NK-92 (cell line): ENCODE measurements around the gene STXBP6.

Source experiments
- DNase-seq: peaks from one replicate; lab custom pipeline; 2025; ENCODE audit not compliant: unreplicated experiment; lab: John Stamatoyannopoulos, UW

STXBP6 gene

DNA sequence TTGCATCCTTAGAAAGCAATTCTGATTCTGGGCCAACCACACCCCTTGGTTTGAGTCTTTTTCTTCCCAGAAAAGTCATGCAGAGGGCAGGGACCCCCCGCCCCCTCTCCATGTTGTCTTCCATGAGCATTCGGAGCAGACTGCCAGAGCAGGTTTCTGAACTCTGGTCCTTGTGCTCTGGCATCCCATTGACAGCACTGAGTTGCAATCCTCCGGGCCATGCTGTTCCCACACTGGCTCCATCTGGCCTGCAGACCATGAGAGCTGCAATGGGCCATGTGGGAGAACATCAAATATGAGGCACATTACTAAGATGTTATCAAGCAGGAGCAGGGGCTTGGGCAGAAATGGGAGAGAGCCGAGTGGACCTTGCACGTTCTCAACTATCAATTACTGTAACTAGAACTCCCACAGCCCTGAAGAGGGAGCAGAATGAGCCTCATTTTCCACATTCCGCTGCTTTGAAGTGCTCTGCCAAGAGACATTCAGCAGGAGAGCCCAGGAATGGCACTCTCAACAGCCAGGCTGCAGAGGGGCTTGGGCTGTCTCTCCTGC is 157.4 kb downstream of the STXBP6 start:
- no peak for DNase-seq

DNA sequence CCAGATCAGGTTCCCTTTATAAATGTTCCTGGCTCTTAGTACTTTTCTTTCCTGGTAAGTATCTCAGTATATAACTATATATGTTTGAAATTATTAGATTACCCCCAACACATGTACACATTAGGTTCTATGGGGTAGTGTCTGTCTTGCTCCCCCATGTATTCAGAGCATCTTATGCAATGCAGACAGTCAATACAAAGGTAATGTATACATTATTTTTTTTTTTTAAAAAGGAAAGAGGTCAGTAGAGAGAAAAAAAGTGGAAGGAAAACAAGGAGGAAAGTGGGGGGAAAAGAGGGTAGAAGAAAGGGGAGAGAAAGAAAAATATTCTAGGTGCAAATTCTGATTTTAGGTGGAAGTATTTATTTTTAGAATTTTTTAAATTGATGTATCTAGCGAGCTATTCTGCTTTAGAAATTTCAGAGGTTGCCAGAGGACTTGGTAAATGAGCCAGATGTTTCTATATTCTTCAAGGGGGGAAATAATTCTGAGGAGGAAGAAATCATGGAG is 157.9 kb downstream of the STXBP6 start:
- no peak for DNase-seq

DNA sequence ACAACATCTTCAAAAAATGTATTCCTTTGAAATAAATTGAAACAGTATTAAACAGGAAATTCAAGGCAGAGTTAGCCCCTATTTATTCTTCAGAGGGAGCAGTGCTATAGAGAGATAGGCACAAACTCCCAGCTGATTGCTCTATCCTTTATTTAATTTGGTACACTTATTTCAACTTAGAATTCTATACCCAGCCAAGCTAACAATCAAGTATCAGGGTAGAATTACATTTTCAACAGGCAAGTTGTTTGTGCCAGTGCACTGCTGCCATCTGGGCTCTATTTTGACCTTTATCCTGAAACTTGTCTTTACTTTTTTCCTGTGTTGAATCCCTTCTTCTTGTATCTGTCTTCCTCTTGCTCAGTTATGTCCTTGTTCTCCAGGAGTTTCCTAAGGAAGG is 159.2 kb downstream of the STXBP6 start:
- DNase-seq, result no peak

DNA sequence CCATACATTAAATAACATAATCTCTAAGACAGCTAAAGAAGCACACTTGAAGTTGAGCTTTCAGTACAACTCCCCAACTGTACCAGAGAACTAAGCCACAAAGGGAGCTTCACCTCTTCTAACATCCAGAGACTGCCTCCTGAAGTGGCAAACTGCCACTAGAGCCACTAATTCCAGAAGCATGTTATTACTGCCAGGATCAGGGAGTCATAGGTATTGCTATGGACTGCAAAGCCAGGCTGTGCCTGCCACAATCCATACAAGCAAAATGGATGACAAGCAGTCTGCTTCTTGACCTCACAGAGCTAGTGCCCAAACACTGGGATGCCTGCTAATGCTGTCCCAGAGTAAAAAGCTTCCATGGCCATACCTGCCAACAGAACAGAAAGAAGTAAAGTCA is 160.1 kb downstream of the STXBP6 start:
- no peak for DNase-seq

DNA sequence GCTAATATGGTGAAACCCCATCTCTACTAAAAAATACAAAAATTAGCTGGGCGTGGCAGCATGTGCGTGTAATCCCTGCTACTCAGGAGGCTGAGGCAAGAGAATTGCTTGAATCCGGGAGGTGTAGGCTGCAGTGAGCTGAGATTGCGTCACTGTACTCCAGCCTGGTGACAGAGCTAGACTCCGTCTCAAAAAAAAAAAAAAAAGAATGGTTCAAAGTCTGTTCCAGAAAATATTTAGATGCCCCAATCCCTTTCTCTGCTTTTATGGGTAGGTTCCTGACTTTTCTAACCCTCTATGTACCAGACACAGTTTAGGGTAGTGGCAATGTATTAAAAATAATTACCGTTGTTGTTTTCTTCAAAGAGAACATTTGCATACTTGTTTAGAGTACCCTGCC is 161.4 kb downstream of the STXBP6 start:
- DNase-seq, result no peak

DNA sequence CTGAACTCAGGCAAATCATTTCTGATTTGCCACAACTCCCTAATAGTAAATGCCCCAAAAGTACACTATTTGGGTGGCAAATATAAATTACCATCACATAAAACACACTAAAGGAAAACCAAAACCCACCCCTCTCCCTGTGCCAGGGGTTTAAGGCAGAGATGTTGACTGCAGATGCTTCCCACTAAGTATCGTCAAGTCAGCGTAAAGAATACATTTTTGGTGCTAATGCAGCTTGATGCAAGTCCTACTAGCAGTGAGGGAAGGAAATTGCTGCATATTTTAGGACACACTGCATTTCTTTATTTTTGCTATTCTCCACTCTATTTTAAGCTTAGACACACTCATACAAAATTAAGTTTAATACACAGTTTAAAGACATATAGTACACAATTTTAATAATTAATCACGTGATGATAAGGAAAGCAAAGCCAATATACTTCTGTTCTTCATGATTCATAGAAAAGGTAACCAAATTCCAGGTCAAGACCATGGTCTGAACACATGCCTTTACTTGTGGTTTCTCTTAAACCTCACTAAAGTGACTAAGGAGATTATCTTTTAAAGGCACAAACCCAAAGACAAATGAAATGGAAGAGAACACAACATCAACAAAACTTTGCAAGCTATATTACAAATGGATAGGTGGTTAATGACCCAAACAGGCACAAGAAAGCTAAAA is 162.2 kb downstream of the STXBP6 start:
- no peak for DNase-seq

DNA sequence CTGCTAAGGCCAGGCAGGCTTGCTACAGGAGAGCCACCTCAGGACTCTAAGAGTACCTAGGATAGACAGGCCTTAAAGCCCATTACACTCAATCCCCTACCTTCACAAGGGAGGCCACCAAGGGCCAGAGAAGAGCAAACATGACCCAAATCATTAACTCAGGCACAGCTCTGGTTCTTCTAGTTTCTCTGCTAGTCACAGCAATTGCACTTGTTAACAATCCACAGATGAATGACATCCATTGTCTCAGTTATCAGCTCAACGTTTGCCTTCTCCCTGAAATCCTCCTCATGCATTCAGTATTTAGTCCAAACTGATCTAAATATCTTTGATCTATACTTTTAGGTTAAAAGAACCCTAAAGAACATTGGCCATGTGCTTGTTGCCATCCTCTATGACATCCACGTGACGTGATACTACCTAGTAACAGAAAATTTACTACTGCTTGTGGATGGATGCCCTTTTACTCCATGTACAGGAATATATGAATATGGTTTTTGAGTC is 164.5 kb downstream of the STXBP6 start:
- no peak for DNase-seq

DNA sequence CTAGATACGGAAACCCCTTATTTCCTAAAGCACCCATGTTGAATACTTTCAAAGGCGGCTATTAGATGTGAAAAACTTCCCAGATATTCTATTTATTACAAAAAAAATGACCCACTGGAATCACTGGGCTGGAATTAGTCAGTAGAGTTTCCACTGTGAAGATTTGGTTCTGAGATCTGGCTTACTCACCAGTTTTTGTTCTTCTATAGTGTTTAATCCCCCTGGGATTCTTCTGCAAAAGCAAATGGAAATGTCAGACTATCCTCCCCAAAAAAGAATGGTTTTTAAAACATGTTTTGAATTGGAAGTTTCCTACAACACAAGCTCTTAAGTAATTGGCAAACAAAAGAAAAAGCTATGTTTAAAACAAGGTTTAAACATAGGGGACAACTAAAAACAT is 166.4 kb downstream of the STXBP6 start:
- DNase-seq, result no peak

DNA sequence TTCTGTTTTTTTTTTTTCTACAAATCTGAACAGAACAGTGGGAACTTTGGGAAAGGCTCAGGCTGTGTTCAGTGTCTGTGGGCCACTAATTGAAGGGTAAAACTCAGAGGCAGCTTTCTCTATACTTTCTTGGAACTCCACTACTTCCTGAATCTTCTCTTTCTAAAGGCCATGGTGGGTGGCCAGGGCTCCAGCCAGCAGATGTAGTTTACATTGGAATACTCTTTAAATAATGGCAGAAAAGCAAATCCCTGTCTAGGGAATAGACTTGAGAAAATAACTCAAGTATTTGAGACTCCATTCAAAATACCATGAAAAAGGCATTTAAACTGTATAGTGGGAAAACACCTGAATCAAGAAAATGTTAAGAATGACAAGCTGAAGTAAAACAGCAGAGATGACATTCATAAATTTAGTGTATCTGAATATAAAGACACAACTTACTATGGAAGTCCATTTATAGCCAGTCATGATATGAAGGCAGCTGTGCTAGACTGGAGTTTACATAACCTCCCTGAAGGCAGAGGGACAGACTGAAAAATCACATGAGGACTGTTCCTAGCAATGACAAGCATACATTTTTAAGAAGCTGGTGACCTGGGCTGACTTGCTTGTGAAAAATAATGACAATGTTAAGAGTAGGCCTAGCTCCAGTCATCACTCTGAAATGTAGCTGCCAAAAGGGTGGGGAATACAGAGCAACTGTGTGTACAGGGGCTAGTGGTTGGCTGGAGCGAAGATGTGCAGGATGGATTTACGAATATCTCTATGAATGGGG is 168.6 kb downstream of the STXBP6 start:
- no peak for DNase-seq

DNA sequence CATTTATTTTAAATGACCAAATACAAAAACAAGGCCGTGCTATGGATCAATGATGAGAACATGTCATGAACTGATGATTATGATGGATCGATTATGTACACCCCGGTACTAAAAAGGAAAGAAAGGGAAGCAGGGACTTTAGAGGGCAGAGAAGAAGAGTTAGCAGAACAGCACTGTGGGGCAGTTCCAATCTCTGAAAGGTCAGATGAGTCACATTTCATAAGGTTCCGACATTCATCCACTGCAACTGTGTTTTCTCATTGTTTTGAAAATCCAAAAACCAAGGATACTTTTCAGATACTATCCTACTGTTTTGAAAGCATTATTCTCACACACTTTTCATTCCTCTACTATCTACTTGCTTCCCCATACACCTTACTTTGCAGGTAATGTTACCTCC is 169.3 kb downstream of the STXBP6 start:
- no peak for DNase-seq

DNA sequence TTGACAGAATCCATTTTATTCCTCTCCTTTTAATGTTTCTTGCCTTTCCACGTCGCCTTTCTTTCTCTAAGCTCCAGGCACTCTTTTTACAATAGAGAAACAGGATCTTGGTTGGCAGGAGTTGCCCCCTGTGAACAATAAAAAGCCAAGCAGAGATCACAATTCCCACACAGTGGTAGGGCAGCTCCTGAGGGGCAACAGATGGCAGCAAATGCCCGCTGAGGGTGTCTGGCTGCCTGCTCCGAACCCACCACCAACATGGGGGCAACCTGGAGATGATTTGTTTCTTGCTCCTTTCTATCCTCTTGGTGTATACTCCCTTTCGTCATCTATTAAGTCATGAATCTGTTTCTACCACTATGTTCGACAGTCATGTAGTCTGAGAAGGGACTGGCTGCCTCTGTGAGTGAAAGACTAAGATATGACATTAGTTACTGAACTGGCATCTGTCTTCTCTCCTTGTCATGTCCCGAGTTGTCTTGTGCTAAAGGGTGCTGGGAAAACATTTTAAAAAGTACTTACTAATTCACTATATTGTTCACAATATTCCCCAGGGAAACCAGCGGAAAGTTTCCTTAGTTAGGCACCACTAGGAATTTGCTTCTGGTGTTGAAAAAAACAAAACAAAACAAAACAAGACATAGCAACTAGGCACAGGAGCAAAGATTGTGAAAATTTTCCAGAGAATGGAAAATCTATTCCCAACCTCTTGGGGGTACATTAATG is 170.1 kb downstream of the STXBP6 start:
- DNase-seq, result no peak

DNA sequence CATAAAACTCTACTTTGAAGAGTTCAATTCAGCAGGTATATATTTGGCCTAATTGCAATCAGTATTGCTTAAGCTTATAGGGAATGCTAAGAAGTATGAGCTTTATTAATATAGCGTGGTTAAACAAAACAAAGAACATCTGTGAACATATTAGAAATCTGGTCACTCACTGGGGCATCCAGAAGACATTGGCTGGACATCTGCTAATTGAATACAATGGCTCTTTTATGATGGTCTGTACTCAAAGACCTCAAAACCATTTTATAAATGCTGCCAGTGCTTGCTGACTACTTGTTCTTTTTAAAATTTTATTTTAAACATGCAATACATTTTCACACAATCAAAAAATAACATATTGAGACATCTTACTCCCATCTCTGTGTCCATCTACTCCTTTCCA is 173.0 kb downstream of the STXBP6 start:
- no peak for DNase-seq

DNA sequence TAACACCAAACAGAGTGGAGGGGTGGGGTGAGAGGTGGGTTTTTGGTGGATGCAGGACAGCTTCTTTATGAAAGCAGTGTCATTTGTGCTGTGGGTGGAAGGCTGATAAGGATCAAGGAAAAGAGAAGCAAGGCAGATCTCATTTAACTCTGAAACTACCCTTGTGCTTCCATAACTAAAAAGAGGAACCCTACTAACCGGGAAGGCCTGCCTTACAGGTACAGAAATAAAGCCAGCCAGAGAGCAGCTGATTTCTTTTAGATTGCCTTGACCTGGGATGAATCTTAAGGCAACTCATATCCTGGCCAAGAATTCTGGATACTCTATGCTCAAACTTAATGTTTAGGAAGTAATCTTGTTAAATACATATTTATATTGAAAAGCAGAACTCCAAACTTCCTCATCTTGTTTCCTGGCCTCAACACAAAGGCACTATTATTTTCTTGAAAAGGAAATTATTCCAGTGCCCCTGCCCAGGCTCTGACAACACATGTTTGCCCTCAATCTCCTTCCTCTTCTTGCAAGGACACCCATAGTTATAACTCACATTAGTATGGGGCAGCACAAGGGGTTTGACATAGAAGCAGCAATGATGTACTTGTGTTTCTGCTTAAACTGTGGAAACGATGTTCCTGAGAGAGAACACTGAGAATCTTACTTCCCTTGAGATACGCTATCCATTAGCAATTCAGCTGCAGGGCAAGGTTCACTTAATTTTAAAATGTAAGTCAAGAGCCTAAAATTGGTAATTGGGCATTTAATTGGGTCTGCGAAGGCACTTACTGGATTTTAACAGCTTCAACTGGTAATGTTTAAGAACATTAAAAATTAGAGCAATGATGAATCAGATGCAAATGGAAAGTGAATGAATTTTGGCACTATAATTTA is 173.7 kb downstream of the STXBP6 start:
- DNase-seq, result no peak

DNA sequence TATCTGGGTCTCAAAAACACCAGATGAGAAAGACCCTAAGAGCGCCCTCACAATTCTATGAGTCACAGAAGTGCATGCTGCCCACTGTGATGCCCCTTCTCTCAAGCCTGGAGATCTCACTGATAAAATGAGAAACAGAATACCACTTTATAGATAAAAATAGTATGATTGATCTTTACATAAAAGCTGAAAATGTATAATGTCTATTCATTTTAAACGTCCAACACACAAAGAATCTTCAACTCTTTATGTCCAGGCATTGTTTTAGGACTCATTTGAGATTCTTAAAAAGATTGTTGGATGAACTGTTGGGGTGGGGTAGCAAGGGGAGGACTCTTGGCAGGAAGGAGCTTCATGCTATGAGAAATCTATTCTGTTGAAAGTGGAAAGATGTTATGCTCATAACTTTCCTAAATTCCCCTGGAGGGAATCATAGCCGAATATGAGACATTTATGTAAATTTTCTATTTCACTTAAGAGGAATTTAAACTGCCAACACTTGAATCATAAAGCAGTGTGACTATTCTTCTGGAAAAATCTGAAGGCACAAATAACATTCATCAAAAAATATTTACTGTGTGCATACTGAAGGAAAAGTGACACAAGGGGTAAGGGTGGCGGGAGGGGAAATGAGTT is 174.6 kb downstream of the STXBP6 start:
- DNase-seq, result no peak

DNA sequence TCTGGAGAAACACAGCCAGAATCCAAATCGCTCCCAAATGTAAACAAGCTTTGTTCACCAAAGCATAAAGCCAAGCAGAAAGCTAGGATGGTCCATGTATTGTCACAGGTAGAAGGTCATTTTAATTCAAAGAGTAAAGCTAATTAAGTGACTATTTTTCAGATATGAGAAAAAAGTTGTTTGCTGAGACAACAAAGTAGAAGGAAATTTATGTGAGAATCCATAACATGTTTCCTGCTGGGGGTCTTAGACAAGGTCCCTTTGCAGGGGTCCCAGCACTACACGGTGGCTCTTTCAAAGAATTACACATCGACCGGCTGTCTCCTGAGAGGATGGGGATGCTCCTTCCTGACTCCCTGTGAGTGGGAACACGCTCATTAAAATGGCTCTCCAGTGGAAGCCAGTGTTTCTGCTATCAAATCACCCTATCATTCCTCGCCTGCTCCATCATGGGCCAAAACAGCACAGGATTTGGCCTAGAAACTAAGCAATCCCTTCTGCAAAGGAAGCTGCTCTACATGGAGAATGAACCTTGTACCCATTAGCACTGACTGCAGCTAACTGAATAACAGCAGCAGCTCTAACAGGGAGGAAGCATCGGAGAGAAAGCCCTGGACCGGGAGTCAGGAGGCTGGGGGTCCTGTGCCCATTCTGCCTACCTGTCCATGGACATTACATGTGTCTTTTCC is 175.3 kb downstream of the STXBP6 start:
- DNase-seq, result no peak

DNA sequence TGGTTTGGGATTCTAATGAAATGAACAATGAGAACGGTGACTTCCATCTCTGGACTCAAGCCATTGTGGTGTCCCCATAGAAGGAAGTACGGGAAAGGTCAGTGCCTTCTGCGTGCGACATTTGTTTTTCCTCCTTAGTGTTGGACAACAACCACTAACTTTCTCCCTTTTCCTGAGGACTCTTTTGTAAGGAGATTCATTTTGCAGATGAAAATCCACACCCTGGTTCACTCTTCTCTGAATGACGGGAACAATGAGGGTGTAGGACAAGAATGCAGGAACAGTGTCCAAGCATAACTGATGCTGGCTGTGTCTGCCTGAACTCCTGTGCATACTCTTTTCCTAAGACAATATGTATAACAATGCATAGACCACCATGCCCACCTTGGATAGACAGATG is 176.4 kb downstream of the STXBP6 start:
- no peak for DNase-seq

DNA sequence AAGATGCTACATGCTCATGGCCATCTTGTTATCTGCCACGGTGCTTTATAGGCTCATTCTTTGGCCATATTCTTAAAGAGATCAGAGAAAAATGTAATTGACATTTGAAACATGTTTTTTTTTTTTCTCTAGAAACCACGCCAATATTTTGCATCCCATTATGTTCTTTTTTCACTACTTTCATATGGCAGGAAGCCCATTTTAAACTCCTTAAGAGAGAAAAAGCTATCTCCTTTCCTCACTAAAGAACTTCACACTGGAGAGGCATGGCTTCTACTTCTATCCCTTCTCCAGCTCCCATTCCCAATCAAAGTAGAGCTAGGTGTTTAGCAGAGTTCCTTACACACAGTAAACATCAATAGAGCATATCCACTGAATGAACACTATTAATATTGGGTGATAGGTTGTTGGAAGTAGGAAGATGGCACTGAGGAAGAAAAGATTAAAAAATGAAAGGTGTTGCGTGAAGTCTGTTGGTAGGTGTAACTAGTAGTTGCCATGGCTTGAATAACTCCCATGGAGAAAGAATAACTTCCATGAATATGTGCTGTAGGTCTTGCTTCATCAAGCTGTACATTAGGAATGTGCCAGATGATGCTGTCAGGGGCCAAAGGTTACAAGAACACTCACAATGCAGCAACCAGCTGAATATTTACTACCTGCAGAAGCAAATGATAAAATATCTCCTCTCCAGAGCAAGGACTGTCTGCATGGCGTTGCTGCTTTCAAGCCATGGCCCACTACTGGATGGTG is 178.8 kb downstream of the STXBP6 start:
- DNase-seq, result no peak

DNA sequence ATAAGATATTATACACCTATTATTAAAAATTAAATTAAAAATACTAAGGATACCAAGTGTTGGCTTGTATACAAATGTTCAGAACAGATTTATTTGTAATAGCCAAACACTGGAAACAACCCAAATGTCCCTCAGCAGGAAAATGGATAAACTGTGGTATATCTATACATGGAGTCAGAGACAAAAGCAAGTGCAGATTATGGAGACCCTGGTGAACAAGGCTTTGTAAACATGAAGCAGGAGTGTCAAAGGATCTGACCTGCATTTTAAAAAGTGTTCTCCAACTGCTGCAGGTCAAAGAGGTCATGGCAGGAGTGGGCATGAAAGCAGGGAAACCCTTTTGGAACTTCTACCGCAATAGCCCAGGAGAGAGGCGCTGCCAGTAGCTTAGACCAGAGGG is 181.6 kb downstream of the STXBP6 start:
- DNase-seq, result no peak
